ENCODE results near the gene SVBP.

Gene SVBP

DNA sequence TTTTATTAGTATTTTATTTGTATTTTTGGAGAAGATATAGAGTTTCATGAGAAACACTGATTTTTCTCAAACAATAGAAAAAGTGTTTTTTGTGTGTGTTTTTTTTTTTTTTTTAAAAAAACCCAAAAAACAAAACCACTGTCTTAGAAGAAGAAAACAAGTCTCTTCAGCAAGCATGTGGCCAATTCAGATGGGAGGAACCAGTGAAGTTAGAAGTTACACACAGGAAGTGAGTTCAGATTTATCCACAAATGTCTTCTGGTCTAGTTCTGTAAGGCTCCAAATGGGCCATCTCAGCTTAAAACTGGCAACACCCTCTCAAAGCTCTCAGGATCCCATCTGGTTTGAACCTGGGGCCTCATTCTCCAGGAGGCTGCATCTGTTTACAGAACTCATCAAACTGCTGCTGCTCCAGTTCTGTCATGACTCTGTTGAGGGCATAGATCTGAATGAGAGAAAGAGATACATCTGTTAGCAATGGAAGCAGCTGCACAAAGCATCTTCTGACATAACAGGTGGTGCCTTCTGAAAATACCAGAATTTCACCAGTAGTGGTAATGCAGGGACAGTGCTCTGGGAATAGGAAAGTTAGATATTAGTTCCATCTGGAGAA, 10.0 kb downstream of the SVBP start:
- DNase-seq (ENCODE audit: extremely low spot score): no peak
- CTCF ChIA-PET: no interaction called here
- TF ChIP-seq SP1 (IDR thresholded peaks at IDR 0.05): no peak
- TF ChIP-seq LEF1 (IDR thresholded peaks at IDR 0.05; ENCODE audit: borderline replicate concordance): no peak
- no peak for TF ChIP-seq L3MBTL2 (conservative IDR thresholded peaks at IDR 0.05)
- no peak for TF ChIP-seq FOXM1 (IDR thresholded peaks at IDR 0.05; ENCODE audit: borderline replicate concordance)
- no peak for TF ChIP-seq ZNF384 (IDR thresholded peaks at IDR 0.05)
- no peak for TF ChIP-seq NFRKB (IDR thresholded peaks at IDR 0.05)
- no peak for TF ChIP-seq FOXA1 (IDR thresholded peaks at IDR 0.05)
- TF ChIP-seq FOXK2 (IDR thresholded peaks at IDR 0.05): no peak
- no peak for TF ChIP-seq CTBP1 (IDR thresholded peaks at IDR 0.05; ENCODE audit: borderline replicate concordance)
- TF ChIP-seq, protein P1, sequence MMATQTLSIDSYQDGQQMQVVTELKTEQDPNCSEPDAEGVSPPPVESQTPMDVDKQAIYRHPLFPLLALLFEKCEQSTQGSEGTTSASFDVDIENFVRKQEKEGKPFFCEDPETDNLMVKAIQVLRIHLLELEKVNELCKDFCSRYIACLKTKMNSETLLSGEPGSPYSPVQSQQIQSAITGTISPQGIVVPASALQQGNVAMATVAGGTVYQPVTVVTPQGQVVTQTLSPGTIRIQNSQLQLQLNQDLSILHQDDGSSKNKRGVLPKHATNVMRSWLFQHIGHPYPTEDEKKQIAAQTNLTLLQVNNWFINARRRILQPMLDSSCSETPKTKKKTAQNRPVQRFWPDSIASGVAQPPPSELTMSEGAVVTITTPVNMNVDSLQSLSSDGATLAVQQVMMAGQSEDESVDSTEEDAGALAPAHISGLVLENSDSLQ (IDR thresholded peaks at IDR 0.05): no peak
- no peak for TF ChIP-seq ELF4 (IDR thresholded peaks at IDR 0.05)
- TF ChIP-seq BHLHE40 (IDR thresholded peaks at IDR 0.05; ENCODE audit: borderline replicate concordance): no peak
- TF ChIP-seq HDGF (IDR thresholded peaks at IDR 0.05; ENCODE audit: borderline replicate concordance): no peak
- TF ChIP-seq ARNT (IDR thresholded peaks at IDR 0.05): no peak
- TF ChIP-seq TARDBP (IDR thresholded peaks at IDR 0.05): no peak
- TF ChIP-seq SUZ12 (IDR thresholded peaks at IDR 0.05): no peak
- POLR2A ChIA-PET: no interaction called here

DNA sequence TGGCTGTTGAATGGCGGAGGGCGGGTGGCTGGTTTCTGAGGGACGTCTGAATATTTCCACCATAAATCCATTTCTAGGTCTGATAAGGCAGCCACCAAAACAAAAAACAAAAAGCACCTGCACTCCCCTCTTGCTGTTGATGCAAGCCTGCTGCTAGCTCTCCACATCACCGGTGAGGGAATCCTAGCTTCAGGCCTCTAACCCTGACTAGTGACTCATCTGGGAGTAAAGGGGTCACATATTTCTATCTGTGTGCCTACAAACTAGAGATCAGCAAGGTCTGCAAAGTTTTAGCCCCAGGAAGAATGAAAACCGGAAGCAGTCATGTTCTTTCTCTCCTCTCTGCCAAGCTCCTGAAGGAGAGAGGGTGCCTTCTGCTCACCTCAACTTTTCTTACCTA, 10.6 kb downstream of the SVBP start:
- no peak for DNase-seq (ENCODE audit: extremely low spot score)
- ChIA-PET POLR2A (no interaction called here), CTCF (no interaction called here)
- TF ChIP-seq BHLHE40 (IDR thresholded peaks at IDR 0.05; ENCODE audit: borderline replicate concordance) (no peak), FOXM1 (IDR thresholded peaks at IDR 0.05; ENCODE audit: borderline replicate concordance) (no peak), ARNT (IDR thresholded peaks at IDR 0.05) (no peak), TARDBP (IDR thresholded peaks at IDR 0.05) (no peak), CTBP1 (IDR thresholded peaks at IDR 0.05; ENCODE audit: borderline replicate concordance) (no peak), SP1 (IDR thresholded peaks at IDR 0.05) (no peak), LEF1 (IDR thresholded peaks at IDR 0.05; ENCODE audit: borderline replicate concordance) (no peak)

DNA sequence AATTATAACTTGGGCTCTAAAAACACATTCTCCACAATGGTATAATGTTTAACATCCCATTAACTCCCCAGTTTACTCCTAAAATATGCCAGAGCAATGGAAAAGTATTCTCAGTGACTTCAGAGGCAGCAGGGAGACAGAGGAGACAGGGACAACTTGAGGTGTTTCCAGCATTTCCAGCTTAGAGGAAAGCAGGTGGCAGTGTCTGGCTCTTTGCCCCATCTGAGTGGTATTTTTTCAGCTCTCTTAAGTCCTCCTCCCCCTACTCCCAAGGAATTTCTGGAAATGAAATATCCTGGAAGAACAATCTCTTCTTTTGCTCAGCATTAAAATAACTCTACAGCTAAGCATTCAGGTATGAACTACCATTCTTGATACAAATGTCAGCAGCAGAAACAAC, 11.0 kb downstream of the SVBP start:
- TF ChIP-seq SUZ12 (IDR thresholded peaks at IDR 0.05): no peak
- TF ChIP-seq FOXM1 (IDR thresholded peaks at IDR 0.05; ENCODE audit: borderline replicate concordance): no peak
- no peak for TF ChIP-seq BHLHE40 (IDR thresholded peaks at IDR 0.05; ENCODE audit: borderline replicate concordance)
- TF ChIP-seq TARDBP (IDR thresholded peaks at IDR 0.05): no peak
- TF ChIP-seq ZNF384 (IDR thresholded peaks at IDR 0.05): no peak
- no peak for TF ChIP-seq SP1 (IDR thresholded peaks at IDR 0.05)
- no peak for TF ChIP-seq ARNT (IDR thresholded peaks at IDR 0.05)
- no peak for DNase-seq (ENCODE audit: extremely low spot score)
- ChIA-PET POLR2A (no interaction called here), CTCF (no interaction called here)

DNA sequence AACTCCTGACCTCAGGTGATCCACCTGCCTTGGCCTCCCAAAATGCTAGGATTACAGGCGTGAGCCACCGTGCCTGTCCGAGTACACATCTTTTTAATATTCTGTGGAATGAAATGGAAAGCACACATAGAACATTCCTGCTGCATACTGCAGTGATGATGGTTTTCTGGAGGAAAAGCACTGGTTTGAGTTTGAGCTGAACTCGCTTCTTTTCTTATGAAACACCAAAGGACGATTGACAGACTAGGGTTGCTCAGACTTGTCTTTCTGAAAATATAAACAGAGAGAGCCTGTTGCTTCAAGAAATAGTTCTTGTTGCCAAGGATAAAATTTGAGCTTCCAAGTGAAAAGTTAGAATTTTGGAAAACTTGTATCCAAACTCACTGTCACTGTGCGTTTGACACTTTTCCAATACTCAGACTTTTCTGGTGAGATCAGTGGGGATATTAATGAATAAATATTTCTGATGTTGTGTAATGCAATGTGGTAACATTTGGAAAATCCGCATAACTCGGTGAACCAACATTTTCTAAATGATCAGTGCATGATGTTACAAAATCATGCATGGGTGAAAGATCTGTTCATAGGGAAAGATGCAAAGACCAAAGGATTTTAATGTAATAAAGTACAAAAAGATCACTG, 15.2 kb downstream of the SVBP start:
- CTCF ChIA-PET: no interaction called here
- POLR2A ChIA-PET: no interaction called here
- TF ChIP-seq ARNT (IDR thresholded peaks at IDR 0.05): no peak
- no peak for DNase-seq (ENCODE audit: extremely low spot score)

DNA sequence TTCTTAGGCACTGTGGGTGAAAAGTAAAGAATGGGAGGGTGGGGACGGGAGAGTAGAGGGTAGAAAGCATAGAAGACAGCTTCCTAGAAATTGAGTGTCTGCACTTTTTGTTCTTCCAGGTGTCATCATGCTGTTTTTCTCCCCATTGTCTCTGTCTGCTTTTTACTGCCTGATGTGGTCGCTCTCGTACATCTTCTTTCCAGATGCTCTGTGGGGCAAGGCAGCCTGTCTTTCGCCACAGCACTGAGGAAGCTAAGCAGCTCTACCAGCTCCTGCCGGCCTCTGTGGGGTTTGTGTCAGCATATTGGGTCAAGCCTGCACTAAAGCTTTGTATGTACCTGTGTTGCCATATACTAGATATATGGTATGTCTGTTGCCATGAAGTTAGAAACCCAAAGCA, 19.2 kb downstream of the SVBP start:
- no peak for TF ChIP-seq TARDBP (IDR thresholded peaks at IDR 0.05)
- POLR2A ChIA-PET: interaction anchor here (1.0 kb wide), 1 partner anchor 31 kb away, joined by 4 read pairs; the partner anchor contains the start of genes C1orf50 and P3H1
- CTCF ChIA-PET: no interaction called here
- no peak for DNase-seq (ENCODE audit: extremely low spot score)

DNA sequence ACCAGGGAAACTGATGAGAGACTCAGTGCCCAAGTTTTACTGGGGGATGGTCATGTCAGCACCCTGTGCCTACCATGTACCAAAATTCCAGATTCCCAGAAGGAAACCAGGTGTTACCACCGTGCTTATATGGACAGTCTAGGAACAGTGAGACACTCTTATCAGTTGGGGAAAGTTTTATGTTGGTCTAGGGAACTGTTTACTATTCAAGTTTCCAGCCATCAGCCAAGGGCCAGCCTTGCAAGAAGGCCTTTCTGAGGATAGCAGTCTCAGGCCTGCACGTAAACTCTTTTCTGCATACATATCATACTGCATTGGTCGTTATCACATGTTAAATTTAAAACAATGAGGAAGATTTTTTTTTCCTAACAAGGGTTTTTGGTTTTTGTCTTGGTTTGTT, 19.8 kb downstream of the SVBP start:
- POLR2A ChIA-PET: no interaction called here
- CTCF ChIA-PET: no interaction called here
- no peak for DNase-seq (ENCODE audit: extremely low spot score)
- no peak for TF ChIP-seq FOXM1 (IDR thresholded peaks at IDR 0.05; ENCODE audit: borderline replicate concordance)
- no peak for TF ChIP-seq ZNF384 (IDR thresholded peaks at IDR 0.05)
- no peak for TF ChIP-seq ARNT (IDR thresholded peaks at IDR 0.05)

DNA sequence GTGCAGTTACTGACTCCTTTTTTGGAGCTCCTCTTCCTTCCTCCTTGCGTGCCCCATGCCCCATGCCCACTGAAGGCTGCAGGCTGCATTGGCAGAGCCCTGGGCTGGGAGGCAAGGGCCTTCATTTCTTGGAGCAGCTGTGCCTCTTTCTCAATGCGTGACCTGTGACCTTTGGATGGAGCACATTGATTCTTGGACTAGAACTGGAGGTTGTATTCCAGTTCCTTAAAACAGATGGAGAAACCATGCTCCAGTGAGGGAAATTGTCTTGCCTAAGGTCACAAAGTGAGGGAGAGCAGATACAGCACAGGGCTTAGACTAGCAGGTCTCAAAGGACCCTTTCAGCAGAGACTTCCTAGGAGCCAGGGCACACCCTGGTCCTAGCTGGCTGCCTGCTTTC, 23.4 kb downstream of the SVBP start:
- CTCF ChIA-PET: no interaction called here
- no peak for DNase-seq (ENCODE audit: extremely low spot score)
- TF ChIP-seq CTBP1 (IDR thresholded peaks at IDR 0.05; ENCODE audit: borderline replicate concordance): no peak
- no peak for TF ChIP-seq ZNF384 (IDR thresholded peaks at IDR 0.05)
- TF ChIP-seq TARDBP (IDR thresholded peaks at IDR 0.05): no peak
- no peak for TF ChIP-seq SP1 (IDR thresholded peaks at IDR 0.05)
- no peak for TF ChIP-seq L3MBTL2 (conservative IDR thresholded peaks at IDR 0.05)
- no peak for TF ChIP-seq LEF1 (IDR thresholded peaks at IDR 0.05; ENCODE audit: borderline replicate concordance)
- TF ChIP-seq HDGF (IDR thresholded peaks at IDR 0.05; ENCODE audit: borderline replicate concordance): no peak
- TF ChIP-seq, protein P1 (IDR thresholded peaks at IDR 0.05): no peak
- TF ChIP-seq ELF4 (IDR thresholded peaks at IDR 0.05): no peak
- no peak for TF ChIP-seq BHLHE40 (IDR thresholded peaks at IDR 0.05; ENCODE audit: borderline replicate concordance)
- POLR2A ChIA-PET: interaction anchor here (1.4 to 4.3 kb wide), 3 partner anchors 24 to 52 kb away, joined by 3 to 15 read pairs (median 12); partner anchors contain the start of genes C1orf50, P3H1 and ZNF691

DNA sequence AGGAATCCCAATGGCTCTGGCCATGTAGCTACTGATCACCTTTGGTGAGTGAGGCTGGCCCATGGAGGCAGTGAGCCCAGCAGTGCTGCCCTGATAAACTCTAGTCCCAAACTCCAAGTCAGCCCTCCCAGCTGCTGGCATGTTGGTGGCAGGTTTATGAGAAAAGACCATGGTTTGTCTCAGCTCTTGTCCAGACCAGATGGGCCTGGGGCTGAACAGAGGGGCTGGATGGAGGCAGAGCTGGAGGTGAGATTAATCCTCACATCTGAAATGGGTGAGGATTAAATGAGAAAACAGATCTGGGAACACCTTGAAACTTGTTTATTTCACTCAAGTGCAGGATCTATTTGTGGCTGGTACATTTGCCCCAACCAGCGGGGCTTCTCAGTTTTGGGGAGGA, 29.2 kb downstream of the SVBP start:
- CTCF ChIA-PET: interaction anchor here (0.5 kb wide), 1 partner anchor 19 kb away, joined by 4 read pairs; no protein-coding TSS in a partner anchor

More for the DNA sequence above, 29.2 kb downstream of the SVBP start:
- no peak for DNase-seq (ENCODE audit: extremely low spot score)
- TF ChIP-seq ELF4 (IDR thresholded peaks at IDR 0.05) (no peak), SP1 (IDR thresholded peaks at IDR 0.05) (no peak), LEF1 (IDR thresholded peaks at IDR 0.05; ENCODE audit: borderline replicate concordance) (no peak), ARNT (IDR thresholded peaks at IDR 0.05) (no peak), BHLHE40 (IDR thresholded peaks at IDR 0.05; ENCODE audit: borderline replicate concordance) (no peak), FOXA1 (IDR thresholded peaks at IDR 0.05) (no peak), FOXK2 (IDR thresholded peaks at IDR 0.05) (no peak), SUZ12 (IDR thresholded peaks at IDR 0.05) (no peak), FOXM1 (IDR thresholded peaks at IDR 0.05; ENCODE audit: borderline replicate concordance) (no peak), HDGF (IDR thresholded peaks at IDR 0.05; ENCODE audit: borderline replicate concordance) (no peak), NFRKB (IDR thresholded peaks at IDR 0.05) (no peak), TARDBP (IDR thresholded peaks at IDR 0.05) (no peak)
- TF ChIP-seq, protein P1 (IDR thresholded peaks at IDR 0.05): no peak
- POLR2A ChIA-PET: no interaction called here

Measured in HEK293T (cell line).